HCT116 (cell line): Measurements from ENCODE around the gene COA7. TPM values are rescaled to one million over a fixed set of nuclear protein-coding genes. Genes with fewer than 3 reads are reported as not detected.

Experiments used
- ATAC-seq: fragments of 200-7000 bp; cut with Tn5 transposase; 2 replicates; pipeline ENCODE4 v1.9.1; 2020; ENCODE audit warnings: mild to moderate bottlenecking, moderate library complexity
- BruUV-seq: library from RNA; stranded (reverse); fragments of 400-500 nt; replicated peaks from 2 replicates; lab custom pipeline; 2021; lab: Mats Ljungman, UMichigan
- CTCF ChIA-PET: fragments of 300-600 bp; sonication (Branson Sonifier 250); formaldehyde crosslinking; loops from one replicate; lab custom pipeline; 2021; ENCODE audit warnings: antibody characterized with exemption; lab: Charles Lee
- POLR2A ChIA-PET: fragments of 300-600, 350-600 bp; sonication (Branson Sonifier 250); formaldehyde crosslinking; loops from one replicate; lab custom pipeline; 2021; ENCODE audit warnings: antibody characterized with exemption; lab: Charles Lee
- RAD21 ChIA-PET, 2 experiments: fragments of 300-600 bp; sonication (Branson Sonifier 250); formaldehyde crosslinking; loops; one replicate each; lab custom pipeline; 2023; ENCODE audit warnings: low total read pairs in 2 of 2; ENCODE audit not compliant: uncharacterized antibody in 2 of 2, unreplicated experiment in 2 of 2, low non-redundant PET in 1 of 2; lab: Charles Lee
- DNase-seq: peaks from one replicate; pipeline ENCODE4 v3.0.0-alpha.2; 2010; ENCODE audit warnings: low read depth, low spot score
- H2AFZ ChIP-seq: fragments of 200-600 bp; shearing (Covaris generic), sonication (generic); 2 replicates; pipeline ENCODE4 v1.6.1; 2017; ENCODE audit warnings: low read depth, mixed run types, mixed read lengths, antibody characterized with exemption, low read length; ENCODE audit not compliant: poor library complexity, severe bottlenecking
- H3K27ac ChIP-seq: 2 replicates; pipeline ENCODE4 v1.5.1; 2012; ENCODE audit warnings: low read depth, low read length
- H3K27me3 ChIP-seq: fragments of 200-600 bp; sonication (generic); 2 replicates; pipeline ENCODE4 v1.6.1; 2016; ENCODE audit warnings: mixed run types, low read length, mixed read lengths; ENCODE audit not compliant: insufficient read depth
- H3K36me3 ChIP-seq, 2 experiments: fragments of 200-500 bp in 1 of 2; fragments of 200-600 bp in 1 of 2; sonication (Bioruptor generic) in 1 of 2; sonication (generic) in 1 of 2; 2 replicates each; pipeline versions ENCODE4 v1.5.1 to v1.6.1; 2014 to 2016; ENCODE audit warnings: low read length in 2 of 2, inconsistent platforms in 1 of 2, mixed read lengths in 1 of 2, mixed run types in 1 of 2; ENCODE audit not compliant: insufficient read depth in 2 of 2, control insufficient read depth in 1 of 2
- H3K4me1 ChIP-seq, 2 experiments: fragments of 200-600 bp in 1 of 2; sonication (generic) in 1 of 2; 2 replicates each; pipeline versions ENCODE4 v1.5.1 to v1.6.1; 2012 to 2017; ENCODE audit warnings: low read length in 2 of 2, inconsistent platforms in 1 of 2, mild to moderate bottlenecking in 1 of 2, mixed read lengths in 1 of 2, mixed run types in 1 of 2, moderate library complexity in 1 of 2; ENCODE audit not compliant: insufficient read depth in 2 of 2, control insufficient read depth in 1 of 2
- H3K4me2 ChIP-seq: fragments of 200-600 bp; sonication (generic); 2 replicates; pipeline ENCODE4 v1.6.1; 2017; ENCODE audit warnings: mixed run types, low read length, mixed read lengths
- H3K4me3 ChIP-seq, 2 experiments: fragments of 200-600 bp in 1 of 2; sonication (generic) in 1 of 2; replicated peaks in 1 of 2; 2 replicates each; pipeline ENCODE4 v1.5.1; 2011 to 2016; ENCODE audit warnings: low read length in 2 of 2, control low read depth in 1 of 2, low read depth in 1 of 2, mild to moderate bottlenecking in 1 of 2, mixed read lengths in 1 of 2, mixed run types in 1 of 2
- H3K79me2 ChIP-seq: fragments of 200-600 bp; sonication (generic); 2 replicates; pipeline ENCODE4 v1.6.1; 2017; ENCODE audit warnings: mild to moderate bottlenecking, mixed run types, low read length, moderate library complexity, mixed read lengths; ENCODE audit not compliant: insufficient read depth
- H3K9ac ChIP-seq: fragments of 200-600 bp; sonication (generic); 2 replicates; pipeline ENCODE4 v1.6.1; 2016; ENCODE audit warnings: low read length, mixed read lengths
- H3K9me2 ChIP-seq: fragments of 200-600 bp; sonication (generic), shearing (Covaris generic); 2 replicates; pipeline ENCODE4 v1.6.1; 2017; ENCODE audit warnings: mixed run types, mild to moderate bottlenecking, moderate library complexity; ENCODE audit not compliant: insufficient read depth
- H3K9me3 ChIP-seq, 2 experiments: fragments of 200-500 bp in 1 of 2; fragments of 200-600 bp in 1 of 2; sonication (Bioruptor generic) in 1 of 2; sonication (generic) in 1 of 2; 2 replicates each; pipeline ENCODE4 v1.6.1; 2014 to 2017; ENCODE audit warnings: low read length in 2 of 2, mixed read lengths in 2 of 2, inconsistent platforms in 1 of 2, low read depth in 1 of 2, mild to moderate bottlenecking in 1 of 2, mixed run types in 1 of 2, moderate library complexity in 1 of 2; ENCODE audit not compliant: control insufficient read depth in 1 of 2, insufficient read depth in 1 of 2
- H4K20me1 ChIP-seq: fragments of 200-600 bp; sonication (generic), shearing (Covaris generic); 2 replicates; pipeline ENCODE4 v1.6.1; 2017; ENCODE audit warnings: mixed run types, mild to moderate bottlenecking, moderate library complexity; ENCODE audit not compliant: insufficient read depth
- ELF1 ChIP-seq: IDR thresholded peaks from 2 replicates; pipeline ENCODE4 v1.6.1; 2012; ENCODE audit warnings: low read depth, borderline replicate concordance
- EZH2 ChIP-seq: fragments of 200-600 bp; sonication (generic); IDR thresholded peaks from 2 replicates; pipeline ENCODE4 v1.6.1; 2017; ENCODE audit warnings: antibody characterized with exemption, mixed run types
- FOSL1 ChIP-seq: IDR thresholded peaks from 2 replicates; pipeline ENCODE4 v1.6.1; 2012; ENCODE audit warnings: low read depth
- MAX ChIP-seq: IDR thresholded peaks from 2 replicates; pipeline ENCODE4 v1.6.1; 2012
- POLR2A ChIP-seq: IDR thresholded peaks from 2 replicates; pipeline ENCODE4 v1.7.0; 2011; ENCODE audit warnings: borderline replicate concordance; ENCODE audit not compliant: insufficient read depth, insufficient read length; ENCODE audit errors: extremely low read depth
- POLR2AphosphoS5 ChIP-seq: IDR thresholded peaks from 2 replicates; pipeline ENCODE4 v1.6.1; 2011; ENCODE audit warnings: mild to moderate bottlenecking, low read depth, low read length, moderate library complexity
- REST ChIP-seq: IDR thresholded peaks from 2 replicates; pipeline ENCODE4 v1.6.1; 2012; ENCODE audit warnings: low read depth
- SP1 ChIP-seq: IDR thresholded peaks from 2 replicates; pipeline ENCODE4 v1.6.1; 2012; ENCODE audit warnings: low read depth
- YY1 ChIP-seq: IDR thresholded peaks from 2 replicates; pipeline ENCODE4 v1.6.1; 2011; ENCODE audit warnings: low read length, low read depth, moderate library complexity, mild to moderate bottlenecking; ENCODE audit not compliant: insufficient replicate concordance; ENCODE audit errors: extremely low read depth
- ZBTB33 ChIP-seq: IDR thresholded peaks from 2 replicates; pipeline ENCODE4 v1.6.1; 2011; ENCODE audit warnings: mild to moderate bottlenecking, low read length, moderate library complexity; ENCODE audit not compliant: insufficient replicate concordance; ENCODE audit errors: extremely low read depth
- ZNF274 ChIP-seq: fragments of 200-500 bp; sonication (Bioruptor generic); IDR thresholded peaks from 2 replicates; pipeline ENCODE4 v1.6.1; 2014; ENCODE audit warnings: mild to moderate bottlenecking, low read depth, low read length, inconsistent platforms
- intact Hi-C: fragments of 100-400 bp; cut with micrococcal nuclease; formaldehyde crosslinking; loops from 2 replicates; pipeline ENCODE4 v1.10.0; 2022
- total RNA-seq: library from RNA; stranded (reverse); gene quantifications from one replicate; pipeline ENCODE4 v1.2.1, GENCODE V29; 2021; ENCODE audit not compliant: unreplicated experiment
- TF ChIP-seq, protein P1 (sequence below), 3 experiments: fragments of 200-600 bp in 1 of 3; sonication (generic) in 1 of 3; IDR thresholded peaks in 2 of 3; conservative IDR thresholded peaks in 1 of 3; 2 replicates each; pipeline ENCODE4 v1.5.1; 2012 to 2017; ENCODE audit warnings: low read depth in 2 of 3, low read length in 2 of 3, antibody characterized with exemption in 1 of 3, borderline replicate concordance in 1 of 3, control low read depth in 1 of 3, mild to moderate bottlenecking in 1 of 3, mixed read lengths in 1 of 3, mixed run types in 1 of 3, moderate library complexity in 1 of 3; ENCODE audit not compliant: insufficient read depth in 1 of 3

Gene COA7
- total RNA-seq, 1 experiment from 2014 or later: 43.6 TPM

- Histone ChIP-seq H3K79me2 (no peaks in the 10 kb centered on the region), H3K9me2 (no peaks in the 10 kb centered on the region), H2AFZ (no peak overlapping the region), H3K27me3 (no peaks in the 10 kb centered on the region), H3K4me1 (peaks cover 0 to 12% of the 10 kb centered on the region in 2 experiments; a peak in 2 of 4 replicates), H3K36me3 (no peaks in the 10 kb centered on the region), H3K9ac (no peak overlapping the region), H3K4me2 (no peak overlapping the region), H3K27ac (no peak overlapping the region), H4K20me1 (no peaks in the 10 kb centered on the region), H3K9me3 (no peaks in the 10 kb centered on the region), H3K4me3 (no peak overlapping the region)
- DNase-seq: no peak
- CTCF ChIA-PET: interaction anchor here (1.1 kb wide), 1 partner anchor 261 kb away, joined by 3 read pairs; the partner anchor contains the start of genes ORC1 and PRPF38A
- BruUV-seq: no TSS peak
- ATAC-seq: no peak
- intact Hi-C loops: no loop called here
- TF ChIP-seq POLR2AphosphoS5 (no peak), SP1 (no peak), EZH2 (no peak), MAX (no peak), YY1 (no peak), POLR2A (no peak), FOSL1 (no peak), REST (no peak), ELF1 (no peak), ZBTB33 (no peak), ZNF274 (no peak)
- TF ChIP-seq, protein P1, sequence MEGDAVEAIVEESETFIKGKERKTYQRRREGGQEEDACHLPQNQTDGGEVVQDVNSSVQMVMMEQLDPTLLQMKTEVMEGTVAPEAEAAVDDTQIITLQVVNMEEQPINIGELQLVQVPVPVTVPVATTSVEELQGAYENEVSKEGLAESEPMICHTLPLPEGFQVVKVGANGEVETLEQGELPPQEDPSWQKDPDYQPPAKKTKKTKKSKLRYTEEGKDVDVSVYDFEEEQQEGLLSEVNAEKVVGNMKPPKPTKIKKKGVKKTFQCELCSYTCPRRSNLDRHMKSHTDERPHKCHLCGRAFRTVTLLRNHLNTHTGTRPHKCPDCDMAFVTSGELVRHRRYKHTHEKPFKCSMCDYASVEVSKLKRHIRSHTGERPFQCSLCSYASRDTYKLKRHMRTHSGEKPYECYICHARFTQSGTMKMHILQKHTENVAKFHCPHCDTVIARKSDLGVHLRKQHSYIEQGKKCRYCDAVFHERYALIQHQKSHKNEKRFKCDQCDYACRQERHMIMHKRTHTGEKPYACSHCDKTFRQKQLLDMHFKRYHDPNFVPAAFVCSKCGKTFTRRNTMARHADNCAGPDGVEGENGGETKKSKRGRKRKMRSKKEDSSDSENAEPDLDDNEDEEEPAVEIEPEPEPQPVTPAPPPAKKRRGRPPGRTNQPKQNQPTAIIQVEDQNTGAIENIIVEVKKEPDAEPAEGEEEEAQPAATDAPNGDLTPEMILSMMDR (IDR thresholded peaks at IDR 0.05 in 2 of 3, conservative IDR thresholded peaks at IDR 0.05 in 1 of 3; ENCODE audit: borderline replicate concordance in 1 of 3, insufficient read depth in 1 of 3, low read depth in 2 of 3, low read length in 2 of 3): no peak
- RAD21 ChIA-PET: interaction anchor here in 1 of 2 experiments (0.5 kb wide), 1 partner anchor 266 kb away, joined by 5 read pairs; no protein-coding TSS in a partner anchor
- POLR2A ChIA-PET: no interaction called here
Measured at GRCh38 chr1:52665006-52665941, 32.9 kb downstream of the COA7 start.
